T-helper 2 cell treated with Interferon-gamma antibody and Interleukin-4, amounts not matched to agents 5 μg/mL and 100 μg/mL, for 36 hours (primary cell): ENCODE measurements around the gene AVEN.
"Not testable (repeated sequence)": the region's sequence is repeated elsewhere in the genome, so short reads cannot be mapped to it uniquely, and the experiment has no call there.

ENCODE experiments used
- DNase-seq: peaks from one replicate; pipeline ENCODE4 v3.0.0; 2021; ENCODE audit warnings: low spot score
- H3K27ac Mint-ChIP-seq: one replicate; pipeline ENCODE4 v1.8.0; 2021; ENCODE audit warnings: mild to moderate bottlenecking, mixed read lengths
- H3K27me3 Mint-ChIP-seq: one replicate; pipeline ENCODE4 v1.8.0; 2021; ENCODE audit warnings: low read depth, mixed read lengths
- H3K36me3 Mint-ChIP-seq: one replicate; pipeline ENCODE4 v1.8.0; 2021; ENCODE audit warnings: low read depth, mixed read lengths
- H3K4me1 Mint-ChIP-seq: one replicate; pipeline ENCODE4 v1.8.0; 2021; ENCODE audit warnings: low read depth, mixed read lengths
- H3K4me3 Mint-ChIP-seq: one replicate; pipeline ENCODE4 v1.8.0; 2022; ENCODE audit warnings: mild to moderate bottlenecking, moderate library complexity, mixed read lengths
- H3K9me3 Mint-ChIP-seq: one replicate; pipeline ENCODE4 v1.8.0; 2021; ENCODE audit warnings: mixed read lengths

AVEN gene

DNA sequence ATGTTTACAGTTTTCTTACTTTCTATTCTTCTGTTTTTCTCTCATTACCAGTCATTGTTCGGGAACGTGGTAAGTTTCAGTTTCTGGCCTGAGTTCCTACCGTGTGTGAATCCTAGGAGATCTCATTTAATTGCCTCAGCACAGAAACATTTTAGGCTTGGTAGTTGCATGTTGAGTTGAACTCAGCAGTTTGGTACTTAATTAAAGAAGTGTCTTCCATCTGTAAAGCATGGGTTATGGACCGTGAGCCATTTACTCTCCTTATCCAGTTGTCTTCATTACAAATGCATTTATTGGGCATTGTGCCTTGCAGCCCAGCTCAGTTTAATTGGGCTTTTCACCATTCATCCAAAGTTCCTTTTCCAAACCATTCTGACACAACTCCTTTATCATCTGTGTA, 212.8 kb downstream of the AVEN start:
- H3K27ac Mint-ChIP-seq, result no peak overlapping the region
- no peaks in the 10 kb centered on the region for H3K36me3 Mint-ChIP-seq
- no peaks in the 10 kb centered on the region for H3K4me1 Mint-ChIP-seq
- H3K9me3 Mint-ChIP-seq, result no peaks in the 10 kb centered on the region
- no peak overlapping the region for H3K4me3 Mint-ChIP-seq
- no peaks in the 10 kb centered on the region for H3K27me3 Mint-ChIP-seq
- no peak for DNase-seq

GRCh38 chr15:33825453-33825852, 213.6 kb downstream of the AVEN start:
- no peaks in the 10 kb centered on the region for H3K27me3 Mint-ChIP-seq
- H3K9me3 Mint-ChIP-seq, result no peaks in the 10 kb centered on the region
- DNase-seq, result no peak
- H3K36me3 Mint-ChIP-seq, result no peaks in the 10 kb centered on the region
- H3K4me1 Mint-ChIP-seq, result no peaks in the 10 kb centered on the region
- no peak overlapping the region for H3K4me3 Mint-ChIP-seq
- no peak overlapping the region for H3K27ac Mint-ChIP-seq

- H3K27me3 Mint-ChIP-seq, result no peaks in the 10 kb centered on the region
- no peaks in the 10 kb centered on the region for H3K9me3 Mint-ChIP-seq
- no peak overlapping the region for H3K27ac Mint-ChIP-seq
- H3K36me3 Mint-ChIP-seq, result no peaks in the 10 kb centered on the region
- DNase-seq, result no peak
- H3K4me1 Mint-ChIP-seq, result no peaks in the 10 kb centered on the region
- H3K4me3 Mint-ChIP-seq, result no peak overlapping the region
These were observed 215.9 kb downstream of the AVEN start for GRCh38 chr15:33823119-33823518.

DNA sequence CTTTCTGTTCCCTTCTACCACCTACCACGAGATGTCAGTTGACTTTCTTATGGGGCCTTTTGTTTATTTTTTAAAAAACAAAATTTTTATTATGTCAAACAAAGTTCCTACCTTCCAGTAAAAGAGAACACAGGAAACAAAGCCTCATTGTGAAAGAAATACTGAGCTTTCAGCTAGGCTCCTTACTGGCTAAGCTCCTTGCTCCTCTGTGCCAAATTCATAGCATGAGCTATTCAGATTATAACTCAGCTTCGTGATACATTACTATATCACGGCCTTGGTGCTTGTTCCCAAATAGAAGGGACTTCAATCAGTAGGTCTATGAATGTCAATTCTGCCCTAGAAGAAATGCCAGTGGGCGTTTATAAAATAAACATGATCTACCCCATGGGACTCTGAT, 216.5 kb downstream of the AVEN start:
- Mint-ChIP-seq H3K36me3 (no peaks in the 10 kb centered on the region), H3K27ac (no peak overlapping the region), H3K27me3 (no peaks in the 10 kb centered on the region), H3K4me1 (no peaks in the 10 kb centered on the region), H3K9me3 (no peaks in the 10 kb centered on the region), H3K4me3 (no peak overlapping the region)
- no peak for DNase-seq

GRCh38 chr15:33819499-33819898, 219.5 kb downstream of the AVEN start:
- H3K4me1 Mint-ChIP-seq, H3K27ac Mint-ChIP-seq, H3K9me3 Mint-ChIP-seq, H3K4me3 Mint-ChIP-seq, H3K27me3 Mint-ChIP-seq, DNase-seq, H3K36me3 Mint-ChIP-seq: not testable (repeated sequence)
